GM19328 (cell line): ENCODE results near the gene TBATA.

Source experiments
- ATAC-seq: cut with Tn5 transposase; IDR thresholded peaks from one replicate; pipeline ENCODE4 v1.9.1; 2021; ENCODE audit warnings: mild to moderate bottlenecking, moderate library complexity; ENCODE audit not compliant: unreplicated experiment

TBATA gene

GRCh38 chr10:70763567-70763966 lies 21.6 kb downstream of the TBATA start:
- ATAC-seq: no peak

DNA sequence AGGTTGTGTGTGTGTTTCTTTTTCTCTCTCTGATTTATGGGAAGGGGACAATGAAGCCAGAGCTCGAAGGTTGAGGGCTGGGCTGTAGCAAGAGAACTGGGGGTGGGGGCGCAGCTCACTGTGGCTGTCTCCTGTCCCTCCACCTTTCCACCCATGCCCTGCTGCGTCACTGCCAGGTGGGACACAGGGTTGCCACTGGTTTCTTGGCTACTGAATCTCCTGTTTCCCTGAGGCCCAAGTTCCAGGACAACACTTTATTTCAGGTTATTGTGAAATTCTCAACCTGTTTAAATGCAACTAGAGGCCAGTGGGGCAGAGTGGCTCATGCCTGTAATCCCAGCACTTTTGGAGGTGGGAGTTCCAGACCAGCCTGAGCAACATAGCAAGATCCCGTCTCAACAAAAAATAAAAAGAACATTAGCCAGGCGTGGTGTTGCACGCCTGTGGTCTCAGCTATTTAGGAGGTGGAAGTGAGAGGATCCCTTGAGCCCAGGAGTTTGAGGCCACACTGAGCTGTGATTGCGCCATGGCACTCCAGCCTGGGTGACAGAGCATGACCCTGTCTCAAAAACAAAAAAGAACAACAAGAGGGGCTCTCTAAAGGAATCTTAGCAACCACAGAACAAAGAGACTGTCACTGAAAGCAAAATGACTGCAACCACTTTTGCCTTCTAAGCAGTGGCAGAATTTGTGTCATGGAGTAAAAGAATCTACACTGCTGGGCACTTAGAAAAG lies 22.6 kb downstream of the TBATA start:
- no peak for ATAC-seq

- ATAC-seq: no peak
These were observed 23.3 kb downstream of the TBATA start for GRCh38 chr10:70761727-70762350.

DNA sequence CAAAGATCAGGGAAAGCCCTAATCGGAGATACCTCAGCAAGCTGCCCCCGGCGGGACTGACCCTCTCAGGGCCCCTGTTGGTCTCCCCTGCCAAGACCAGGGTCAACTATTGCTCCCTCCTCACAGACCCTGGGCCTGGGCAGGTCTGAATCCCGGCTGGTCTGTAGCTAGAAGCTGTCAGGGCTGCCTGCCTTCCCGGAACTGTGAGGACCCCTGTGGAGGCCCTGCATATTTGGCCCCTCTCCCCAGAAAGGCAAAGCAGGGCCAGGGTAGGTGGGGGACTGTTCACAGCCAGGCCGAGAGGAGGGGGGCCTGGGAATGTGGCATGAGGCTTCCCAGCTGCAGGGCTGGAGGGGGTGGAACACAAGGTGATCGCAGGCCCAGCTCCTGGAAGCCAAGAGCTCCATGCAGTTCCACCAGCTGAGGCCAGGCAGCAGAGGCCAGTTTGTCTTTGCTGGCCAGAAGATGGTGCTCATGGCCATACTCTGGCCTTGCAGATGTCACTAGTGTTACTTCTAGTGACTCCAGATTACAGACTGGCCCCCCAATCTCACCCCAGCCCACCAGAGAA lies 24.1 kb downstream of the TBATA start:
- ATAC-seq: no peak

GRCh38 chr10:70760271-70760787 lies 24.8 kb downstream of the TBATA start:
- ATAC-seq: no peak

DNA sequence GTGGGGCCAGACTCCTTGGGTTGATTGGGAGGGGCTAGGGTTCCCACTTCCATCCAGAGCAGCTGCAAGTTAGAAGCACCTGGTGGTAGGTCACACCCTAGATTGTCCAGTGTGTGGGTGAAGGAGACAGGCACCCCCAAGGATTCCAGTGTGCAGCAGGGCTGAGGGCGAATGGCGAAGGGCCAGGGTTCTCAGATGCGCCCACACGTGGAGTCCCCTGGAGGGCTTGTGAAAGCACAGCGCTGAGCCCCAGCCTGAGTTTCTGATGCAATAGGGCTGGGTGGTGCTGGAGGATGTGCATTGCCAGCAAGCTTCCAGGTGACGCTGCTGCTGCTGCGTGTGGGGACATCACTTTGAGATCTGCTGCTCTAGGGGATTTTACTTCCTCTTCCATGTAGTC lies 25.4 kb downstream of the TBATA start:
- ATAC-seq: no peak

GRCh38 chr10:70758757-70759514 lies 26.2 kb downstream of the TBATA start:
- no peak for ATAC-seq

DNA sequence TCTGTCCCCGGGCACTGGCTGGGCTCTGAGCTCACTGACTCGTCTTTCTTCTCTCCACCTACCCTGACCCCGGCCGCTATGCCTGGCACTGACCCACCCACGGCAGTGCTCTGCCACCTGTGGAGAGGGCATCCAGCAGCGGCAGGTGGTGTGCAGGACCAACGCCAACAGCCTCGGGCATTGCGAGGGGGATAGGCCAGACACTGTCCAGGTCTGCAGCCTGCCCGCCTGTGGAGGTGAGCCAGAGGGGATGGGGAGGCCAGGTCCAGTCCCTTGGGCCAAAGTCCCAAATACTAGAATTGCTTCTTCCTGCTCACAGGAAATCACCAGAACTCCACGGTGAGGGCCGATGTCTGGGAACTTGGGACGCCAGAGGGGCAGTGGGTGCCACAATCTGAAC lies 27.3 kb downstream of the TBATA start:
- no peak for ATAC-seq

DNA sequence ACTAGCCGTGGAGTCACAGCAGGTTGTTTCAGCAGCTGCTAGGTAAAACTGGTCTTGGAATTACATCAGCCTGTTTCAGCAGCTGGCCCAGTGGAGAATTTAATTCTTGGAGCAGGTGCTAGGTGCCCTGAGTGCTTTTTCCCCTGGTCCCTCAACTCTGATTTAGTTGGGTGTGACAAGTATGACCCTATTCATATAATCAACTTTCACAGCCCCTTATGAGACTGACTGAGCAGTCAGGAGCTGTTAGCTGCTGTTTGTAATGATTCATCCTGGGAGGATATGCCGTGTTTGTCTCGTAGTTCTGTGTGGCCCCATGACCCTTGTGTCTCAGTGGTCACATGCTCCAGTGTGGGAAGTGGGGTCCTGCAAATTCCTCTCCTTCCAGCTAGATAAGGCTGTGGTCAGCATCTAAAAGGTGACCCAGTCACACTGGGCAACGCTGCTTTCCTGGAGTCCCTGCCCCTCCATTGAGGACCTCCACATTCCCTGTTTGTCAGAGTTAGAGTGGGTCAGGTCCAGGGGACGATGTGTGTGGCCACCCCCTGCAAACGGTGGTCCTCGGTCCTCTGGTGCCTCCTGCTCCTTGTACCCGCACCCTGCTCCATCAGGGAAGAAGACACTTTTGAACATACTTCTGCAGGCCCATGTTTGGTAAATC lies 28.3 kb downstream of the TBATA start:
- ATAC-seq: no peak

DNA sequence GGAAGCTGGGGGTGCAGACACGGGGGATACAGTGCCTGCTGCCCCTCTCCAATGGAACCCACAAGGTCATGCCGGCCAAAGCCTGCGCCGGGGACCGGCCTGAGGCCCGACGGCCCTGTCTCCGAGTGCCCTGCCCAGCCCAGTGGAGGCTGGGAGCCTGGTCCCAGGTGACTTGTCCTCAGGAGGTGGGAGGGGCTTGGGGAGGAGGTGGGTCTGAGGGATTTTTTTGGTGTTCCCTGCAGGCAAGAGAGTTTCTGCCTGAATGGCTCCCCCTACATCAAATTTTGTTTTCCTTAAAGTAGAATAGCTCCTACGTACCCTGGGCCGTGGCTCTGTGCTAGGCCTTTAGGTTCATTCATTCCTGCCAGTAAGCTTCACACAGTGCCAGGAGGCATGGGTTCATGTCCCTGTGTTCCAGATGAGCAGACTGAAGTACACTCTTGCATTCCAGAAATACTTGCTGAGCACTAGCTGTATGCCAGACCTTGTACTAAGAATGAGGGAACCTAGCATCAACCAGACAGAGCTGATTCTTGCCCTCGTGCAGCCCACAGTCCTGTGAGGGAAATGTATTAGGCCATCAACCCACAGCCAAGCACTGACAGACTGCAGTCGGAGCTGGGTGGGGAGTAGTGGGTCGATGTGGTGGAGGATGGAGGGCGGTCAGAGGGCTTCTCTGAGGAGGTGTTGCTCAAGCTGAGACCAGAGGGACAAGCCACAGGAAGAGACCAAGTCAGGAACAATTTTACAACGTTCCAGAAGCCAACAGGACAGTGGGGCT lies 31.1 kb downstream of the TBATA start:
- no peak for ATAC-seq

GRCh38 chr10:70753026-70753663 lies 32.0 kb downstream of the TBATA start:
- ATAC-seq: no peak

DNA sequence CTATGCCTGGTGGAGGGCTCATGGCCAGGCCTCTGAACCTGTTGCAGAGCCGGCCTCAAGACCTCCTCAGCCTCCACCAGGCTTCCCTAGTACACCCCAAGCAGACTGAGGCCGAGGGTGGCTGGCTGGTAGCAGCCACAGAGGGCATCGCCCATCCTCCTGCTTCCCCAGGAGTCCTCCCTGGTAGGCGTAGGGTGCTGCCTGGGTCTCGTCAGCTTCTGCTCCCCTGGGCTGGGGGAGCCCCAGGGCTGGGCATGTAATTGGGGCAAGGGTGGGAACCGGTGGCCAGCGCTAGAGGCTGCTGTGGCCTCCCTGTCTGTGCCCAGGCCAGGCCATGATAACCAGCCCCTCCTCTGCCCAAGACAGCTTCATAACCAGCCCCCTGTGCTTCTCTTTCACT lies 32.6 kb downstream of the TBATA start:
- ATAC-seq: no peak

GRCh38 chr10:70751991-70752390 lies 33.2 kb downstream of the TBATA start:
- ATAC-seq: no peak

- ATAC-seq: no peak
These were observed 33.8 kb downstream of the TBATA start for GRCh38 chr10:70751356-70751755.

GRCh38 chr10:70750156-70750703 lies 34.9 kb downstream of the TBATA start:
- ATAC-seq: no peak

DNA sequence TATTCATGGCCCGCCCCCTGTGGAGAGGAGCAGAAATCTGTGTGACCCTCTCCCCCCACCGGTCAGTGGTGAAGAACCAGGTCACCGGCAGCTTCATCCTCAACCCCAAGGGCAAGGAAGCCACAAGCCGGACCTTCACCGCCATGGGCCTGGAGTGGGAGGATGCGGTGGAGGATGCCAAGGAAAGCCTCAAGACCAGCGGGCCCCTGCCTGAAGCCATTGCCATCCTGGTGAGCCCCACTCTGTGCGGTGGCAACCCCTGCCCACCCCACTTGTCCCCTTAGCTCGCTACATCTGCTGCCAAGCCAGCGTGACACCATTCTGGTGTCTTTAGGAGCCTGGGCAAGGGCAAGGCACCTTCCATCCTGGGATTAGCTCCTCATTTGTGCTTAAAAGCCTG lies 35.4 kb downstream of the TBATA start:
- ATAC-seq: no peak

DNA sequence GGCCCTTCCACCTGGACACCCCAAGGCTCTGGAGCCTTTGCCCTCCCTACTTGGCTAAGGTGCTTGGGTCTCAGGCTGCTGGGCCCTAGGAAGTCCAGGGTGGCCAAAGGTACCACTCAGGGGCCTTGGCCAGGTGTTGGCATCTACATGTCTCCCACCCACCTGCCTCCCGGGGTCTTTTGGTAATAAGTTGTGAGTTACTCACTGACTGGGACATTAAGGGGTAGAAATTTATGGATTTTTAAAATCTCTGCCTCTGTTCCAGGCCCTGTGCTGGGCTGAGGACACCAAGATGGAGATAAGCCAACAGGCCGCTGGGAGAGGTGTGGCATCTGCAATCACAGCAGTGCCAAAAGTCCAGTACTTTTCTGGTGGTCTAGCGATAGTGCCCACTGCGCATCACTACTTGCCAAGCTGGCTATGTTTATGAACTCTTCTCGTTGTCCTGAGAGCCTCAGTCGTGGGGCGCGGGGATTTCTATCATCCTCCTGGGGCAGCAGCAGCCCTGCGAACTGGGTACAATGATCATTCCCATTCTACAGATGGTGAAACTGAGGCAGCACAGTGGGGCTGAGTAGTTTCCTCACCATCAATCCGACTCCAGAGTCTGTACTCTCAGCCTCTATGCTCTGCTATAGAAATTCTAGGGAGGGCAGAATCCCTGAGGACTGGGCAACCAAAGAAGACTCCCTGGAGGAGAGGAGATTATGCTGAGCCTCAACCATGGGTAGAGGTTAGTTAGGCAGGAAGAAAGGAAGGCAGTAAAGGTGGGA lies 36.2 kb downstream of the TBATA start:
- no peak for ATAC-seq

GRCh38 chr10:70748305-70748704 lies 36.9 kb downstream of the TBATA start:
- no peak for ATAC-seq
